Gastrocnemius medialis (tissue), 4 donors: ENCODE results near the gene ELF5. TPM values are rescaled to one million over a fixed set of nuclear protein-coding genes. Genes with fewer than 3 reads are reported as not detected.

Source experiments
- ATAC-seq, 2 donors: fragments of 150-250 bp; one replicate each; pipeline ENCODE4 v1.9.1; 2016
- DNase-seq, 2 donors: peaks; one replicate each; pipeline ENCODE4 v3.0.0-alpha.2; 2019
- H3K27ac ChIP-seq, 4 donors: fragments of 200-600 bp; sonication (generic); 1 replicate in 1 of 4; 2 replicates in 3 of 4; pipeline ENCODE4 v1.5.1; 2016 to 2018; ENCODE audit warnings: mild to moderate bottlenecking in 2 of 4, moderate library complexity in 1 of 4
- H3K27me3 ChIP-seq, 3 donors: fragments of 200-600 bp; sonication (generic) in 2 of 3; 1 replicate in 1 of 3; 2 replicates in 2 of 3; pipeline versions ENCODE4 v1.5.1 to v1.6.0; 2016 to 2019; ENCODE audit warnings: mild to moderate bottlenecking in 1 of 3, moderate library complexity in 1 of 3
- H3K36me3 ChIP-seq, 2 donors: fragments of 200-600 bp; sonication (generic) in 1 of 2; one replicate each; pipeline ENCODE4 v1.5.1; 2017 to 2018
- H3K4me1 ChIP-seq, 2 donors: fragments of 200-600 bp; sonication (generic) in 1 of 2; one replicate each; pipeline ENCODE4 v1.5.1; 2016 to 2017; ENCODE audit warnings: mild to moderate bottlenecking in 2 of 2
- H3K4me3 ChIP-seq, 4 donors: fragments of 200-600 bp; sonication (generic) in 3 of 4; 1 replicate in 1 of 4; 2 replicates in 3 of 4; pipeline ENCODE4 v1.5.1; 2016 to 2019; ENCODE audit warnings: mild to moderate bottlenecking in 2 of 4
- H3K9me3 ChIP-seq, 3 donors: fragments of 200-600 bp; sonication (generic) in 2 of 3; 1 replicate in 1 of 3; 2 replicates in 2 of 3; pipeline ENCODE4 v1.5.1; 2016 to 2019
- CTCF ChIP-seq, 5 experiments: fragments of 450-650 bp in 3 of 5; fragments of 200-600 bp in 2 of 5; sonication (generic) in 2 of 5; IDR thresholded peaks in 4 of 5; conservative IDR thresholded peaks in 1 of 5; 1 replicate in 4 of 5; 2 replicates in 1 of 5; pipeline ENCODE4 v1.5.1; 2016 to 2019; ENCODE audit warnings: antibody characterized with exemption in 5 of 5, mild to moderate bottlenecking in 3 of 5, moderate library complexity in 3 of 5
- POLR2A ChIP-seq, 2 donors: fragments of 450-650 bp; IDR thresholded peaks; one replicate each; pipeline ENCODE4 v1.6.1; 2017; ENCODE audit warnings: antibody characterized with exemption in 2 of 2, mild to moderate bottlenecking in 2 of 2, moderate library complexity in 2 of 2
- in situ Hi-C, 4 donors: fragments of 200-750 bp; cut with MboI; loops; one replicate each; pipeline versions ENCODE4 v1.15.0 to v1.8.0; 2017; ENCODE audit warnings: low sequenced_read_pairs in 4 of 4
- intact Hi-C: fragments of 100-400 bp; cut with DNase I; formaldehyde crosslinking; loops from one replicate; pipeline ENCODE4 v1.15.1; 2023; ENCODE audit warnings: low total_unique reads
- total RNA-seq, 4 donors: library from RNA; depleted of rRNA; stranded (reverse); fragments of >200 nt; gene quantifications; one replicate each; pipeline versions ENCODE4 v1.1.0 to v1.2.3, GENCODE V29; 2016

Gene ELF5
- total RNA-seq, 4 donors from 2014 or later, result not detected

- ATAC-seq, result peak; percentile 96
- peak within 1 kb of the TSS; percentile 85 to 98 (median 89) for H3K4me3 ChIP-seq
- H3K9me3 ChIP-seq, result no peaks in the 10 kb centered on the region
- peak; percentile 98 for DNase-seq
- H3K36me3 ChIP-seq, result no peaks in the 10 kb centered on the region
- no peaks in the 10 kb centered on the region for H3K27me3 ChIP-seq
- in situ Hi-C loops, result no loop called here
- TF ChIP-seq CTCF (IDR thresholded peaks at IDR 0.05 in 4 of 5, conservative IDR thresholded peaks at IDR 0.05 in 1 of 5) (no peak), POLR2A (IDR thresholded peaks at IDR 0.05) (peak; percentile 78 to 79)
- intact Hi-C loops, result loop anchor here (1.0 to 10.0 kb wide), 6 partner anchors 30 to 1180 kb away; partner anchors contain the start of genes ABTB2, C11orf91 and NAT10
- peaks cover 25 to 50% of the 10 kb centered on the region in 2 donors for H3K4me1 ChIP-seq
- H3K27ac ChIP-seq, result peak within 1 kb of the TSS; percentile 95 to 96 (median 96)
These were observed 74.8 kb downstream of the ELF5 start, which contains the start of gene CAT for GRCh38 chr11:34438529-34439507. TSS of gene CAT (plus strand) at chr11:34438934. CDS start at chr11:34439014, 80 bp downstream.

GRCh38 chr11:34437224-34438125, 76.1 kb downstream of the ELF5 start:
- no peak for TF ChIP-seq POLR2A (IDR thresholded peaks at IDR 0.05)
- no peak for TF ChIP-seq CTCF (IDR thresholded peaks at IDR 0.05 in 4 of 5, conservative IDR thresholded peaks at IDR 0.05 in 1 of 5)
- Histone ChIP-seq H3K9me3 (no peaks in the 10 kb centered on the region), H3K27ac (peak overlapping the region in 3 of 4 donors; percentile 95 to 96 (median 96)), H3K4me3 (peak overlapping the region in 3 of 4 donors; percentile 87 to 98 (median 91)), H3K27me3 (no peaks in the 10 kb centered on the region), H3K4me1 (peaks cover 25 to 38% of the 10 kb centered on the region in 2 donors), H3K36me3 (no peaks in the 10 kb centered on the region)
- in situ Hi-C loops, result no loop called here
- no peak for ATAC-seq
- DNase-seq, result no peak
- intact Hi-C loops, result loop anchor here (1.0 to 10.0 kb wide), 6 partner anchors 31 to 1179 kb away; partner anchors contain the start of genes ABTB2, C11orf91 and NAT10

- TF ChIP-seq CTCF (IDR thresholded peaks at IDR 0.05 in 4 of 5, conservative IDR thresholded peaks at IDR 0.05 in 1 of 5) (no peak), POLR2A (IDR thresholded peaks at IDR 0.05) (no peak)
- in situ Hi-C loops (no loop called here), intact Hi-C loops (loop anchor here (10.0 kb wide), 1 partner anchor 729 kb away; the partner anchor contains the start of gene C11orf91)
- peaks cover 7 to 8% of the 10 kb centered on the region in 2 donors for H3K4me1 ChIP-seq
- no peaks in the 10 kb centered on the region for H3K27me3 ChIP-seq
- H3K9me3 ChIP-seq, result no peaks in the 10 kb centered on the region
- H3K36me3 ChIP-seq, result no peaks in the 10 kb centered on the region
- DNase-seq (no peak), ATAC-seq (no peak)
- no peak overlapping the region for H3K27ac ChIP-seq
- H3K4me3 ChIP-seq, result no peak overlapping the region
These were observed 79.7 kb downstream of the ELF5 start for GRCh38 chr11:34433899-34434298.

- Histone ChIP-seq H3K4me3 (no peak overlapping the region), H3K27ac (no peak overlapping the region), H3K36me3 (no peaks in the 10 kb centered on the region), H3K9me3 (no peaks in the 10 kb centered on the region), H3K27me3 (no peaks in the 10 kb centered on the region), H3K4me1 (peaks cover 2 to 3% of the 10 kb centered on the region in 2 donors)
- no peak for TF ChIP-seq CTCF (IDR thresholded peaks at IDR 0.05 in 4 of 5, conservative IDR thresholded peaks at IDR 0.05 in 1 of 5)
- no peak for TF ChIP-seq POLR2A (IDR thresholded peaks at IDR 0.05)
- in situ Hi-C loops (no loop called here), intact Hi-C loops (loop anchor here (10.0 kb wide), 1 partner anchor 728 kb away; the partner anchor contains the start of gene C11orf91)
- ATAC-seq, result no peak
- DNase-seq, result no peak
These were observed 80.8 kb downstream of the ELF5 start for GRCh38 chr11:34432822-34433221.
